CD14-positive monocyte (primary cell): ENCODE results near the gene EMC8. TPM values are rescaled to one million over a fixed set of nuclear protein-coding genes. Genes with fewer than 3 reads are reported as not detected.

Experiments used
- DNase-seq, 3 donors: peaks; one replicate each; pipeline ENCODE4 v3.0.0-alpha.2; 2011 to 2022
- H2AFZ ChIP-seq: 2 replicates; pipeline ENCODE4 v1.6.0; 2012; ENCODE audit warnings: mild to moderate bottlenecking, low read depth, low read length, inconsistent platforms; ENCODE audit not compliant: insufficient read depth, poor library complexity, severe bottlenecking
- H3K27ac ChIP-seq, 2 donors: 1 replicate in 1 of 2; 2 replicates in 1 of 2; pipeline ENCODE4 v1.5.1; 2012 to 2013; ENCODE audit warnings: low read length in 2 of 2, control low read depth in 1 of 2, inconsistent platforms in 1 of 2, low read depth in 1 of 2, mild to moderate bottlenecking in 1 of 2
- H3K27me3 ChIP-seq, 2 donors: one replicate each; pipeline versions ENCODE4 v1.6.0 to v1.6.1; 2011 to 2013; ENCODE audit warnings: low read length in 2 of 2; ENCODE audit not compliant: control insufficient read depth in 2 of 2, insufficient read depth in 2 of 2
- H3K36me3 ChIP-seq, 2 donors: replicated peaks in 1 of 2; 1 replicate in 1 of 2; 2 replicates in 1 of 2; pipeline versions ENCODE4 v1.5.1 to v1.6.1; 2012 to 2013; ENCODE audit warnings: low read length in 2 of 2, control low read depth in 1 of 2, inconsistent platforms in 1 of 2, mild to moderate bottlenecking in 1 of 2; ENCODE audit not compliant: insufficient read depth in 2 of 2, control insufficient read depth in 1 of 2
- H3K4me1 ChIP-seq, 2 donors: 1 replicate in 1 of 2; 2 replicates in 1 of 2; pipeline versions ENCODE4 v1.5.1 to v1.6.1; 2012 to 2013; ENCODE audit warnings: low read length in 2 of 2, control low read depth in 1 of 2, inconsistent platforms in 1 of 2, mild to moderate bottlenecking in 1 of 2, moderate library complexity in 1 of 2; ENCODE audit not compliant: insufficient read depth in 2 of 2, control insufficient read depth in 1 of 2
- H3K4me2 ChIP-seq: replicated peaks from 2 replicates; pipeline ENCODE3; 2012; ENCODE audit warnings: low read length, moderate library complexity, mild to moderate bottlenecking; ENCODE audit not compliant: poor library complexity, severe bottlenecking; ENCODE audit errors: extremely low read depth
- H3K4me3 ChIP-seq, 3 experiments: fragments of 200-600 bp in 1 of 3; sonication (generic) in 1 of 3; replicated peaks in 1 of 3; 1 replicate in 2 of 3; 2 replicates in 1 of 3; pipeline ENCODE4 v1.5.1; 2011 to 2013; ENCODE audit warnings: low read length in 3 of 3, mild to moderate bottlenecking in 3 of 3, control low read depth in 2 of 3, low read depth in 2 of 3, inconsistent platforms in 1 of 3, moderate library complexity in 1 of 3
- H3K79me2 ChIP-seq: 2 replicates; pipeline ENCODE4 v1.6.0; 2012; ENCODE audit warnings: mild to moderate bottlenecking, control low read depth, inconsistent platforms, low read length, moderate library complexity; ENCODE audit not compliant: insufficient read depth
- H3K9ac ChIP-seq: 2 replicates; pipeline ENCODE4 v1.6.0; 2017; ENCODE audit warnings: low read length, mild to moderate bottlenecking; ENCODE audit not compliant: insufficient read depth, poor library complexity, severe bottlenecking
- H3K9me3 ChIP-seq, 2 donors: replicated peaks in 1 of 2; 1 replicate in 1 of 2; 2 replicates in 1 of 2; pipeline versions ENCODE4 v1.5.1 to v1.6.1; 2012 to 2013; ENCODE audit warnings: low read length in 2 of 2, control low read depth in 1 of 2; ENCODE audit not compliant: control insufficient read depth in 1 of 2, insufficient read depth in 1 of 2
- H4K20me1 ChIP-seq: 2 replicates; pipeline ENCODE4 v1.6.0; 2012; ENCODE audit warnings: mild to moderate bottlenecking, low read length, control low read depth, moderate library complexity; ENCODE audit not compliant: insufficient read depth
- H3K27ac Mint-ChIP-seq, 7 donors: one replicate each; pipeline ENCODE4 v1.8.0; 2020; ENCODE audit warnings: mild to moderate bottlenecking in 7 of 7, mixed read lengths in 7 of 7, moderate library complexity in 6 of 7, inconsistent platforms in 2 of 7
- H3K27me3 Mint-ChIP-seq, 3 donors: one replicate each; pipeline ENCODE4 v1.8.0; 2021 to 2022; ENCODE audit warnings: low read depth in 3 of 3, mild to moderate bottlenecking in 3 of 3, mixed read lengths in 3 of 3, moderate library complexity in 3 of 3, inconsistent platforms in 1 of 3
- H3K36me3 Mint-ChIP-seq, 2 donors: one replicate each; pipeline ENCODE4 v1.8.0; 2020; ENCODE audit warnings: mixed read lengths in 2 of 2, inconsistent platforms in 1 of 2, mild to moderate bottlenecking in 1 of 2
- H3K4me1 Mint-ChIP-seq: one replicate; pipeline ENCODE4 v1.8.0; 2020; ENCODE audit warnings: mild to moderate bottlenecking, mixed read lengths
- H3K4me3 Mint-ChIP-seq, 2 donors: one replicate each; pipeline ENCODE4 v1.8.0; 2020; ENCODE audit warnings: mild to moderate bottlenecking in 2 of 2, mixed read lengths in 2 of 2, moderate library complexity in 1 of 2
- H3K9me3 Mint-ChIP-seq, 7 donors: one replicate each; pipeline ENCODE4 v1.8.0; 2020 to 2022; ENCODE audit warnings: mixed read lengths in 7 of 7, mild to moderate bottlenecking in 6 of 7, moderate library complexity in 6 of 7, inconsistent platforms in 2 of 7
- CTCF ChIP-seq: fragments of 200-600 bp; IDR thresholded peaks from one replicate; pipeline ENCODE4 v1.8.0; 2022; ENCODE audit warnings: antibody characterized with exemption, mild to moderate bottlenecking
- WGBS: methylation state at CpG from one replicate; pipeline ENCODE4 v1.1.5; 2013; ENCODE audit warnings: missing lambda C conversion rate; ENCODE audit not compliant: insufficient coverage; 5-methylcytosine and 5-hydroxymethylcytosine counted together
- intact Hi-C, 2 donors: fragments of 100-400 bp; cut with micrococcal nuclease; formaldehyde crosslinking; loops; one replicate each; pipeline versions ENCODE4 v1.15.0 to v1.15.1; 2023
- polyA plus RNA-seq, 3 donors: library from polyadenylated mRNA; depleted of rRNA in 1 of 3; unstranded in 2 of 3; stranded (reverse) in 1 of 3; fragments of 300-500 nt in 2 of 3; fragments of >200 nt in 1 of 3; fragmentation: Illumina TruSeq in 2 of 3; gene quantifications; 1 replicate in 2 of 3; 2 replicates in 1 of 3; pipeline ENCODE4 v1.2.3, GENCODE V29; 2012 to 2021

EMC8 gene
- polyA plus RNA-seq, 3 donors: 28.2 to 30.0 (median 29.9) TPM

DNA sequence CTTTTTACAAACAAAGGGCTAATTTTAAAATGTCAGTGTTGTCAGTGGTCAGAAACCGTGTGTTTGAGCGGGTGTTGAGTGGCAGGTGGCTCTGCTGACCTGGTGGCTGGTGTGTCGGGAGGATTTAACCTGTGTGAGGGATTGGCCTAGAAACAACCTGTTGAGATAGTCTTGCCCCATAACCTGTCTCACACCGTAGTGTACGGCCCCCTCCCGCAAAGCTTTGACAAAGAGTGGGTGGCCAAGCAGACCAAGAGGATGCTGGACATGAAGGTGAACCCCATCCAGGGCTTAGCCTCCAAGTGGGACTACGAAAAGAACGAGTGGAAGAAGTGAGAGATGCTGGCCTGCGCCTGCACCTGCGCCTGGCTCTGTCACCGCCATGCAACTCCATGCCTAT, 7.2 kb upstream of the EMC8 start:
- no peak overlapping the region for H3K4me3 Mint-ChIP-seq
- Histone ChIP-seq H3K4me3 (no peak overlapping the region), H3K27ac (no peak overlapping the region), H3K4me1 (no peaks in the 10 kb centered on the region), H4K20me1 (peaks cover 47% of the 10 kb centered on the region), H2AFZ (no peak overlapping the region), H3K9ac (no peak overlapping the region), H3K4me2 (no peak overlapping the region), H3K9me3 (no peaks in the 10 kb centered on the region), H3K36me3 (peaks cover 54 to 58% of the 10 kb centered on the region in 2 donors), H3K79me2 (peaks cover 25% of the 10 kb centered on the region), H3K27me3 (peaks cover 0 to 8% of the 10 kb centered on the region in 2 donors)
- H3K36me3 Mint-ChIP-seq: peaks cover 53 to 60% of the 10 kb centered on the region in 2 donors
- peak overlapping the region in 1 of 7 donors; percentile 23 for H3K27ac Mint-ChIP-seq
- no peak for DNase-seq
- WGBS: 93% methylated on average over 11 of the region's 11 CpGs
- H3K27me3 Mint-ChIP-seq: peaks cover 12 to 16% (median 14%) of the 10 kb centered on the region in 3 donors
- TF ChIP-seq CTCF: no peak
- H3K9me3 Mint-ChIP-seq: peaks cover 0 to 3% (median 0%) of the 10 kb centered on the region in 7 donors
- intact Hi-C loops: no loop called here
- H3K4me1 Mint-ChIP-seq: peaks cover 8% of the 10 kb centered on the region

- no peak overlapping the region for H2AFZ ChIP-seq
- TF ChIP-seq CTCF: no peak
Measured at GRCh38 chr16:85805442-85806045, 6.2 kb upstream of the EMC8 start.

More at GRCh38 chr16:85805442-85806045, 6.2 kb upstream of the EMC8 start:
- Histone ChIP-seq H3K27ac (no peak overlapping the region), H3K4me3 (no peak overlapping the region), H4K20me1 (peaks cover 47% of the 10 kb centered on the region), H3K4me2 (no peak overlapping the region), H3K27me3 (peaks cover 0 to under 1% of the 10 kb centered on the region in 2 donors), H3K79me2 (peaks cover 35% of the 10 kb centered on the region), H3K9ac (no peak overlapping the region), H3K4me1 (peaks cover 5 to 6% of the 10 kb centered on the region in 2 donors), H3K36me3 (peaks cover 56 to 64% of the 10 kb centered on the region in 2 donors), H3K9me3 (no peaks in the 10 kb centered on the region)
- DNase-seq: no peak
- WGBS: 96% methylated on average over 10 of the region's 18 CpGs
- Mint-ChIP-seq H3K4me3 (no peak overlapping the region), H3K9me3 (peaks cover 0 to 3% (median 0%) of the 10 kb centered on the region in 7 donors), H3K27ac (peak overlapping the region in 3 of 7 donors; percentile 29 to 61 (median 38)), H3K36me3 (peaks cover 59 to 63% of the 10 kb centered on the region in 2 donors), H3K4me1 (peaks cover 16% of the 10 kb centered on the region), H3K27me3 (peaks cover 6 to 9% (median 7%) of the 10 kb centered on the region in 3 donors)
- intact Hi-C loops: no loop called here
